MCF 10A (cell line): ENCODE data around the gene AEBP1. TPM values are rescaled to one million over a fixed set of nuclear protein-coding genes. Genes with fewer than 3 reads are reported as not detected.

Experiments
- BruUV-seq: library from RNA; stranded (reverse); fragments of 400-500 nt; replicated peaks from 2 replicates; lab custom pipeline; 2021; lab: Mats Ljungman, UMichigan
- CTCF ChIA-PET: fragments of 300-600 bp; sonication (Branson Sonifier 250); formaldehyde crosslinking; extraction: SDS; loops from one replicate; lab custom pipeline; 2021; ENCODE audit warnings: antibody characterized with exemption, inconsistent platforms; lab: Yijun Ruan, JAX
- POLR2A ChIA-PET: fragments of 300-600, 350-650 bp; sonication (Branson Sonifier 250); formaldehyde crosslinking; extraction: SDS; loops from one replicate; lab custom pipeline; 2020; ENCODE audit warnings: antibody characterized with exemption, inconsistent platforms; lab: Yijun Ruan, JAX
- DNase-seq: peaks from one replicate; pipeline ENCODE4 v3.0.0-alpha.2; 2018; ENCODE audit not compliant: unreplicated experiment
- H3K27ac Mint-ChIP-seq: one replicate; pipeline ENCODE4 v1.8.0; 2022; ENCODE audit warnings: mild to moderate bottlenecking, low read depth, mixed read lengths; ENCODE audit not compliant: unreplicated experiment
- H3K27me3 Mint-ChIP-seq: one replicate; pipeline ENCODE4 v1.8.0; 2022; ENCODE audit warnings: mixed read lengths; ENCODE audit not compliant: insufficient read depth, unreplicated experiment
- H3K36me3 Mint-ChIP-seq: one replicate; pipeline ENCODE4 v1.8.0; 2022; ENCODE audit warnings: mild to moderate bottlenecking, moderate library complexity, mixed read lengths; ENCODE audit not compliant: insufficient read depth, unreplicated experiment
- H3K4me1 Mint-ChIP-seq: one replicate; pipeline ENCODE4 v1.8.0; 2022; ENCODE audit warnings: mixed read lengths; ENCODE audit not compliant: insufficient read depth, unreplicated experiment
- H3K4me3 Mint-ChIP-seq: one replicate; pipeline ENCODE4 v1.8.0; 2022; ENCODE audit warnings: mild to moderate bottlenecking, moderate library complexity, mixed read lengths; ENCODE audit not compliant: unreplicated experiment
- H3K9me3 Mint-ChIP-seq: one replicate; pipeline ENCODE4 v1.8.0; 2022; ENCODE audit warnings: mixed read lengths; ENCODE audit not compliant: unreplicated experiment
- CTCF ChIP-seq: fragments of 200-600 bp; IDR thresholded peaks from one replicate; pipeline ENCODE4 v1.8.0; 2022; ENCODE audit warnings: antibody characterized with exemption, mild to moderate bottlenecking; ENCODE audit not compliant: unreplicated experiment
- intact Hi-C: fragments of 100-400 bp; cut with micrococcal nuclease; formaldehyde crosslinking; loops from 2 replicates; pipeline ENCODE4 v1.14.1; 2022
- total RNA-seq: library from RNA; stranded (reverse); gene quantifications from 2 replicates; pipeline ENCODE4 v1.2.3, GENCODE V29; 2022

The AEBP1 gene
- total RNA-seq, 1 experiment from 2014 or later, result not detected

- ChIA-PET POLR2A (interaction anchor here (1.5 kb wide), 1 partner anchor 38 kb away, joined by 3 read pairs; no protein-coding TSS in a partner anchor), CTCF (interaction anchor here (0.7 kb wide), 1 partner anchor 1347 kb away, joined by 3 read pairs; no protein-coding TSS in a partner anchor)
- no TSS peak for BruUV-seq
- Mint-ChIP-seq H3K4me3 (no peak overlapping the region), H3K4me1 (peaks cover 16% of the 10 kb centered on the region), H3K27me3 (no peaks in the 10 kb centered on the region), H3K27ac (no peak overlapping the region), H3K36me3 (no peaks in the 10 kb centered on the region), H3K9me3 (no peaks in the 10 kb centered on the region)
- TF ChIP-seq CTCF, result no peak
- no peak for DNase-seq
- intact Hi-C loops, result loop anchor here (5.0 kb wide), 1 partner anchor 38 kb away; the partner anchor contains the start of gene POLD2
These were observed 19.4 kb upstream of the AEBP1 start for GRCh38 chr7:44084701-44085100.

- CTCF ChIA-PET, result no interaction called here
- peaks cover 16% of the 10 kb centered on the region for H3K4me1 Mint-ChIP-seq
These were observed 18.6 kb upstream of the AEBP1 start for GRCh38 chr7:44085546-44085945.

GRCh38 chr7:44086627-44087026, 17.5 kb upstream of the AEBP1 start:
- peaks cover 8% of the 10 kb centered on the region for H3K4me1 Mint-ChIP-seq
- intact Hi-C loops, result no loop called here
- peak overlapping the region; percentile 40 for H3K27ac Mint-ChIP-seq
- H3K9me3 Mint-ChIP-seq, result no peaks in the 10 kb centered on the region
- TF ChIP-seq CTCF, result no peak
- H3K27me3 Mint-ChIP-seq, result no peaks in the 10 kb centered on the region
- no TSS peak for BruUV-seq
- no peaks in the 10 kb centered on the region for H3K36me3 Mint-ChIP-seq
- POLR2A ChIA-PET, result interaction anchor here (1.0 kb wide), 1 partner anchor 28 kb away, joined by 4 read pairs; no protein-coding TSS in a partner anchor
- CTCF ChIA-PET, result no interaction called here
- no peak for DNase-seq
- no peak overlapping the region for H3K4me3 Mint-ChIP-seq

More at GRCh38 chr7:44085546-44085945, 18.6 kb upstream of the AEBP1 start:
- H3K9me3 Mint-ChIP-seq, result no peaks in the 10 kb centered on the region
- no peaks in the 10 kb centered on the region for H3K36me3 Mint-ChIP-seq
- H3K27ac Mint-ChIP-seq, result no peak overlapping the region
- no peaks in the 10 kb centered on the region for H3K27me3 Mint-ChIP-seq
- POLR2A ChIA-PET, result interaction anchor here (0.7 kb wide), 1 partner anchor 16 kb away, joined by 3 read pairs; no protein-coding TSS in a partner anchor
- no peak overlapping the region for H3K4me3 Mint-ChIP-seq
- no peak for DNase-seq
- intact Hi-C loops, result no loop called here
- no TSS peak for BruUV-seq
- TF ChIP-seq CTCF, result no peak

GRCh38 chr7:44087911-44088838, 16.0 kb upstream of the AEBP1 start:
- no peaks in the 10 kb centered on the region for H3K36me3 Mint-ChIP-seq
- no peaks in the 10 kb centered on the region for H3K9me3 Mint-ChIP-seq
- H3K4me1 Mint-ChIP-seq, result peaks cover 8% of the 10 kb centered on the region
- no peak for TF ChIP-seq CTCF
- intact Hi-C loops, result no loop called here
- CTCF ChIA-PET, result interaction anchor here (0.7 to 1.4 kb wide), 2 partner anchors 15 to 68 kb away, joined by 3 to 4 read pairs; no protein-coding TSS in a partner anchor
- H3K27ac Mint-ChIP-seq, result peak overlapping the region; percentile 73
- no TSS peak for BruUV-seq
- peak; percentile 57 for DNase-seq
- H3K27me3 Mint-ChIP-seq, result no peaks in the 10 kb centered on the region
- POLR2A ChIA-PET, result interaction anchor here (0.6 to 1.0 kb wide), 3 partner anchors 10 to 33 kb away, joined by 3 to 5 read pairs (median 3); no protein-coding TSS in a partner anchor
- no peak overlapping the region for H3K4me3 Mint-ChIP-seq
